Tibial nerve (tissue), 4 donors: Measurements from ENCODE around the gene SFMBT2. TPM values are rescaled to one million over a fixed set of nuclear protein-coding genes. Genes with fewer than 3 reads are reported as not detected.

Experiments
- DNase-seq, 2 donors: peaks; one replicate each; pipeline ENCODE4 v3.0.0-alpha.2; 2019; ENCODE audit warnings: low spot score in 2 of 2
- H3K27ac ChIP-seq, 4 donors: fragments of 200-600 bp; sonication (generic) in 3 of 4; one replicate each; pipeline ENCODE4 v1.5.1; 2017 to 2019; ENCODE audit warnings: mild to moderate bottlenecking in 1 of 4
- H3K27me3 ChIP-seq, 2 donors: fragments of 200-600 bp; sonication (generic) in 1 of 2; one replicate each; pipeline versions ENCODE4 v1.5.1 to v1.6.0; 2017 to 2019
- H3K36me3 ChIP-seq, 3 donors: fragments of 200-600 bp; sonication (generic); one replicate each; pipeline ENCODE4 v1.5.1; 2018 to 2019
- H3K4me1 ChIP-seq, 4 donors: fragments of 200-600 bp; sonication (generic) in 3 of 4; one replicate each; pipeline ENCODE4 v1.5.1; 2017 to 2019
- H3K4me3 ChIP-seq, 4 donors: fragments of 200-600 bp; sonication (generic) in 3 of 4; one replicate each; pipeline ENCODE4 v1.5.1; 2017 to 2019; ENCODE audit warnings: mild to moderate bottlenecking in 1 of 4, moderate library complexity in 1 of 4
- H3K9me3 ChIP-seq, 4 donors: fragments of 200-600 bp; sonication (generic) in 3 of 4; one replicate each; pipeline ENCODE4 v1.5.1; 2017 to 2019
- EP300 ChIP-seq, 2 donors: sonication (generic); formaldehyde crosslinking; IDR thresholded peaks; one replicate each; pipeline ENCODE4 v1.6.1; 2017; ENCODE audit warnings: antibody characterized with exemption in 2 of 2, mild to moderate bottlenecking in 1 of 2
- POLR2A ChIP-seq, 2 donors: fragments of 450-650 bp; IDR thresholded peaks; one replicate each; pipeline ENCODE4 v1.6.1; 2017; ENCODE audit warnings: antibody characterized with exemption in 2 of 2, mild to moderate bottlenecking in 2 of 2, moderate library complexity in 2 of 2
- WGBS, 2 donors: methylation state at CpG; one replicate each; pipeline ENCODE4 v1.1.5; 2018; 5-methylcytosine and 5-hydroxymethylcytosine counted together
- total RNA-seq, 4 donors: library from RNA; depleted of rRNA; stranded (reverse); fragments of >200 nt; gene quantifications; one replicate each; pipeline ENCODE4 v1.1.0, GENCODE V29; 2016
- TF ChIP-seq, protein P1 (sequence below), 5 experiments: fragments of 200-600 bp in 3 of 5; fragments of 450-650 bp in 2 of 5; sonication (generic) in 3 of 5; IDR thresholded peaks; one replicate each; pipeline ENCODE4 v1.5.1; 2016 to 2019; ENCODE audit warnings: antibody characterized with exemption in 5 of 5, mild to moderate bottlenecking in 3 of 5, moderate library complexity in 2 of 5

The SFMBT2 gene
- total RNA-seq, 4 donors from 2014 or later: 10.2 to 24.0 (median 15.4) TPM

DNA sequence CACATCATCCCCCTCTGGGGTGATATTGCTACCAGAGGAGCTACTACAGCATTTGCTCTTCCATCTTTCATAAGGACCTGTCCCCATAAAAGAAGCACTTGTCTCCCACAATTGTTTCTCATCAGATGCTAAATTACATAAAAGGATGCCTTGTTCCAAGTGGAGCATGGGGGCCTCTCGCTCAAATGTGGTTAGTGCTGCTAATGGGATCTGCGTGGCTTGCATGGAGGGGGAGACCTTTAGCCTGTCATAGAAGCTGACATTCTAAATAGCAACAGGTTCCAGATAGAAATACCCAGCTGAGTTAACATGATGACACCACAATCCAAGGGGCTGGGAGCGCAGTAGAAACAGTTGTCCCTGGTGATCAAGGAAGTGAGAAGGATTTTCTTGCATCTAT, 257.9 kb downstream of the SFMBT2 start:
- Histone ChIP-seq H3K36me3 (no peaks in the 10 kb centered on the region), H3K4me3 (no peak overlapping the region), H3K27ac (no peak overlapping the region), H3K9me3 (no peaks in the 10 kb centered on the region), H3K4me1 (no peaks in the 10 kb centered on the region), H3K27me3 (peaks cover 0 to 3% of the 10 kb centered on the region in 2 donors)
- TF ChIP-seq EP300 (IDR thresholded peaks at IDR 0.05): no peak
- no peak for TF ChIP-seq POLR2A (IDR thresholded peaks at IDR 0.05)
- TF ChIP-seq, protein P1, sequence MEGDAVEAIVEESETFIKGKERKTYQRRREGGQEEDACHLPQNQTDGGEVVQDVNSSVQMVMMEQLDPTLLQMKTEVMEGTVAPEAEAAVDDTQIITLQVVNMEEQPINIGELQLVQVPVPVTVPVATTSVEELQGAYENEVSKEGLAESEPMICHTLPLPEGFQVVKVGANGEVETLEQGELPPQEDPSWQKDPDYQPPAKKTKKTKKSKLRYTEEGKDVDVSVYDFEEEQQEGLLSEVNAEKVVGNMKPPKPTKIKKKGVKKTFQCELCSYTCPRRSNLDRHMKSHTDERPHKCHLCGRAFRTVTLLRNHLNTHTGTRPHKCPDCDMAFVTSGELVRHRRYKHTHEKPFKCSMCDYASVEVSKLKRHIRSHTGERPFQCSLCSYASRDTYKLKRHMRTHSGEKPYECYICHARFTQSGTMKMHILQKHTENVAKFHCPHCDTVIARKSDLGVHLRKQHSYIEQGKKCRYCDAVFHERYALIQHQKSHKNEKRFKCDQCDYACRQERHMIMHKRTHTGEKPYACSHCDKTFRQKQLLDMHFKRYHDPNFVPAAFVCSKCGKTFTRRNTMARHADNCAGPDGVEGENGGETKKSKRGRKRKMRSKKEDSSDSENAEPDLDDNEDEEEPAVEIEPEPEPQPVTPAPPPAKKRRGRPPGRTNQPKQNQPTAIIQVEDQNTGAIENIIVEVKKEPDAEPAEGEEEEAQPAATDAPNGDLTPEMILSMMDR (IDR thresholded peaks at IDR 0.05): no peak
- 60 to 62% methylated on average over 3 of the region's 3 CpGs for WGBS, 2 donors
- no peak for DNase-seq

DNA sequence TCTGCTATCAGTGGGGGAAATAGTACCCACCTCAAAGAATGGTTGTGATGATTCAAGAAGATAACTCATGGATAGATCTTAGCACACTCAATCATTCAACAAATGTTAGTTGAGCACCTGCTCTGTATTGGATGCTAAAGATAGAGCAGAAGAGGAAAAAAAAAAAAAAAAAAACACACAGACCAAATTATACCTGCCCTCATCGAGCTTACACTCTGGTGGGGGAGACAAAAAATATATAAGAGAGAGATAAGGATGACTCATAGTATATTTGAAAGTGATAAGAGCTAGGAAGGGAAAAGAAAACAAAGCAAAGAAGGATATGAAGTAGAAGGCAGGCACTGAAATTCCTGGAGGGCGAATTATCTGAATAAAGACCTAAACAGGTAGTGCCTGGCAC, 258.5 kb downstream of the SFMBT2 start:
- H3K9me3 ChIP-seq: no peaks in the 10 kb centered on the region
- no peak overlapping the region for H3K27ac ChIP-seq
- no peak for DNase-seq
- no peaks in the 10 kb centered on the region for H3K36me3 ChIP-seq
- H3K27me3 ChIP-seq: peaks cover 0 to 3% of the 10 kb centered on the region in 2 donors
- H3K4me1 ChIP-seq: no peaks in the 10 kb centered on the region
- TF ChIP-seq POLR2A (IDR thresholded peaks at IDR 0.05): no peak
- TF ChIP-seq, protein P1 (IDR thresholded peaks at IDR 0.05): no peak
- H3K4me3 ChIP-seq: no peak overlapping the region
- WGBS, 2 donors: 93 to 95% methylated on average over 2 of the region's 2 CpGs

DNA sequence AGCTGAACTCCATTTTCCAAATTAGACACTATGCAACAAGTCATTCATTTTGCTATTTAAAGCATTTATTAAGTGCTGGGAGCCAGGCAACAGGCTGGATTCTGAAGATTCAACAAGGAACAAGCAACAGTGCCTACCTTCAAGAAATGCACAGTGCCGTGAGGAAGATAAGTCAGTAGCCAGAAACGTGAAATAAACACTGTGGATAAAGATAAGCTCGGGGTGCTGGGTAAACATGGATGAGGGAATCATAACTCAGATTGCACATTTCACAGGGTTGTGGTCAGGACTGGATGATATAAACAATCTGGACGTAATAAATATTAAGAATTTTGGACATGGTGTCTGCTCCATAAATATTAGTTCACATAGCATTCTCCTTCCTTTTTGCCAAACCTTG, 259.3 kb downstream of the SFMBT2 start:
- no peak overlapping the region for H3K27ac ChIP-seq
- H3K27me3 ChIP-seq: peaks cover 0 to 3% of the 10 kb centered on the region in 2 donors
- TF ChIP-seq POLR2A (IDR thresholded peaks at IDR 0.05): no peak
- TF ChIP-seq, protein P1 (IDR thresholded peaks at IDR 0.05): no peak
- no peak for TF ChIP-seq EP300 (IDR thresholded peaks at IDR 0.05)
- H3K36me3 ChIP-seq: no peaks in the 10 kb centered on the region
- H3K4me3 ChIP-seq: no peak overlapping the region
- WGBS, 2 donors: 70 to 83% methylated on average over 4 of the region's 4 CpGs
- DNase-seq: no peak
- no peaks in the 10 kb centered on the region for H3K9me3 ChIP-seq
- no peaks in the 10 kb centered on the region for H3K4me1 ChIP-seq

DNA sequence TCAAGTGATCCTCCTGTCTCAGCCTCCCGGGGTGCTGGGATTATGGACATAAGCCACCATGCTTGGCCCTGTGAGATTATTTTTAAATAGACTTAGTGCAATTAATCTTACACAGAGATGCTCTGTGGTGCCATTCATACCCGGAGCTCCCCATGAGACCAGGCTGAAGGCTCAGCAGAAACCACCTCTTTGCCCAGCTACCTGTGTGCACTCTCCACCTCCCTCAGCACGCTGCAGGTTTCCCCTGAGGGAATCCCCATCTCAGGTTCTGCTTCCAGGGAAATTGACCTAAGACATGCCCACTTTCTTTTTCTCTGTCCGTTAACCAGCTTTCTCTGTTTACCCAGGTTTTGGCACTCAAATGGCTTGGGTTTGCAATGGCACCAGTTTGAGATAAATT, 260.5 kb downstream of the SFMBT2 start:
- H3K27ac ChIP-seq: no peak overlapping the region
- 83 to 97% methylated on average over 4 of the region's 4 CpGs for WGBS, 2 donors
- no peaks in the 10 kb centered on the region for H3K36me3 ChIP-seq
- H3K9me3 ChIP-seq: no peaks in the 10 kb centered on the region
- TF ChIP-seq POLR2A (IDR thresholded peaks at IDR 0.05) (no peak), EP300 (IDR thresholded peaks at IDR 0.05) (no peak)
- TF ChIP-seq, protein P1 (IDR thresholded peaks at IDR 0.05): no peak
- no peak overlapping the region for H3K4me3 ChIP-seq
- no peaks in the 10 kb centered on the region for H3K4me1 ChIP-seq
- peaks cover 0 to 3% of the 10 kb centered on the region in 2 donors for H3K27me3 ChIP-seq
- DNase-seq: no peak

DNA sequence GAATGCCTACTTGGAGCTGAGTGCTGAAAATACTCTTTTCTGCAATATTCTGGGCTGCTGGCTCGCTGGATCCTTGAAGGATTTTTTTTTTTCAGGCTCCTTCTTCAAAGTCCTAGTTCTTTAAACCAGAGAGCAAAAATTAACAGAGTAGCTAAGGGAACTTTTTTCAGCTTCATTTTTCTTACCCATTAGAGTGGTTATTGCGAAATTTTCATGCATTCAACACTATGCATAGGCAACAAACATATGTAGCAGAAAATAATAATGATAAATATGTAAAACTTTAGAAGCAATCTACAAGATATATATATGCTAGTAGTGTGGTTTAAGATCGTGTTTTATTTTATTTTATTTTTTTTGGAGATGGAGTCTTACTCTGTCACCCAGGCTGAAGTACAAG, 264.6 kb downstream of the SFMBT2 start:
- Histone ChIP-seq H3K27ac (no peak overlapping the region), H3K4me3 (no peak overlapping the region), H3K27me3 (peaks cover 0 to 3% of the 10 kb centered on the region in 2 donors), H3K36me3 (no peaks in the 10 kb centered on the region), H3K9me3 (no peaks in the 10 kb centered on the region), H3K4me1 (no peaks in the 10 kb centered on the region)
- WGBS, 2 donors: 70 to 75% methylated on average over 3 of the region's 3 CpGs
- no peak for DNase-seq
- no peak for TF ChIP-seq POLR2A (IDR thresholded peaks at IDR 0.05)
- TF ChIP-seq, protein P1 (IDR thresholded peaks at IDR 0.05): no peak
- no peak for TF ChIP-seq EP300 (IDR thresholded peaks at IDR 0.05)
